ENCODE data around the gene ODAD3.

DNA sequence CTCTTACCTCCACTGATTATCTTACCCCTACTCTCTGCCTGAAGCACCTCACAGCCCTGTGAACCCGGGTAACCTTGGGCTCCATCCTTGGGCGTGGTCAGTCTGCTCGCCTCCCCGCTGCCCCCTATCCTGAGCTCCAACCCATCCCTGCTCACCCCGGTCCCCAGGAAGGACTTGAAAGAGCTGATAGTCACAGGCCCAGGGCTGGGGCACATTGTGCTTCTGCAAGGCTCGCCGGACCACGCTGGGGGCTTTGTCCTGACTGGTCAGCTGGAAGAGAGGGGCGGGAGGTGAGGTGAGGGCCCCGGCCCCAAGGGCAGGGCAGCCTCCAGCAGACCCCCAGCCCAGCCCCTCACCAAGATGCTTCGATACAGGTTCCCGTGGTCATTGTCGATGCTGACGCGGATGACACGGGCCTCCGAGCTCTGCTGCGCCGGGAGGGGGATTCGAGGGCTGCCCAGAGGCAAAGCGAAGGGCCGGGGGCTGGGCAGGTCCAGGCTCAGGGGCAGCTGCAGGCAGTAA, 37.8 kb downstream of the ODAD3 start:
- no peak for TF ChIP-seq POLR2A (IDR thresholded peaks at IDR 0.05)
- TF ChIP-seq, protein P1, sequence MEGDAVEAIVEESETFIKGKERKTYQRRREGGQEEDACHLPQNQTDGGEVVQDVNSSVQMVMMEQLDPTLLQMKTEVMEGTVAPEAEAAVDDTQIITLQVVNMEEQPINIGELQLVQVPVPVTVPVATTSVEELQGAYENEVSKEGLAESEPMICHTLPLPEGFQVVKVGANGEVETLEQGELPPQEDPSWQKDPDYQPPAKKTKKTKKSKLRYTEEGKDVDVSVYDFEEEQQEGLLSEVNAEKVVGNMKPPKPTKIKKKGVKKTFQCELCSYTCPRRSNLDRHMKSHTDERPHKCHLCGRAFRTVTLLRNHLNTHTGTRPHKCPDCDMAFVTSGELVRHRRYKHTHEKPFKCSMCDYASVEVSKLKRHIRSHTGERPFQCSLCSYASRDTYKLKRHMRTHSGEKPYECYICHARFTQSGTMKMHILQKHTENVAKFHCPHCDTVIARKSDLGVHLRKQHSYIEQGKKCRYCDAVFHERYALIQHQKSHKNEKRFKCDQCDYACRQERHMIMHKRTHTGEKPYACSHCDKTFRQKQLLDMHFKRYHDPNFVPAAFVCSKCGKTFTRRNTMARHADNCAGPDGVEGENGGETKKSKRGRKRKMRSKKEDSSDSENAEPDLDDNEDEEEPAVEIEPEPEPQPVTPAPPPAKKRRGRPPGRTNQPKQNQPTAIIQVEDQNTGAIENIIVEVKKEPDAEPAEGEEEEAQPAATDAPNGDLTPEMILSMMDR (IDR thresholded peaks at IDR 0.05 in 4 of 5, conservative IDR thresholded peaks at IDR 0.05 in 1 of 5): no peak

Measured in gastrocnemius medialis (tissue), 4 donors.